ENCODE measurements around the gene FOXO1. TPM values are rescaled to one million over a fixed set of nuclear protein-coding genes. Genes with fewer than 3 reads are reported as not detected.

Gene FOXO1
- total RNA-seq, 4 donors from 2014 or later, result 43.6 to 75.9 (median 52.0) TPM

DNA sequence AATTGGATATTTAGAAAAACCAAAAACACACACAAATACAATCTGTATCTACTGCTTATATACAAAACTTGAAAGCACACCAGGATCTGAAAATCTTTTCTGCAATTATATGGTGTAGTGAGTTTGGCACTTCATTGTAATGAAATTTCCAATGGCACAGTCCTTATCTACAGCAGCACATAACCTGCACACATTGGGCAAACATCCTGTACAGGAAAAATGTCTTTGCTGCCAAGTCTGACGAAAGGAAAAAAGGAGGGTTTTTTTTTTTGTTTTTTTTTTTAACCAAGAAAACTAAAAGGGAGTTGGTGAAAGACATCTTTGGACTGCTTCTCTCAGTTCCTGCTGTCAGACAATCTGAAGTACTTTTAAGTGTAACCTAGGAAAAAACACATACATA is 107.8 kb downstream of the FOXO1 start:
- 24 to 26% methylated on average over 1 of the region's 1 CpG for WGBS, 2 donors
- no peak for DNase-seq (ENCODE audit: low spot score in 2 of 2)

DNA sequence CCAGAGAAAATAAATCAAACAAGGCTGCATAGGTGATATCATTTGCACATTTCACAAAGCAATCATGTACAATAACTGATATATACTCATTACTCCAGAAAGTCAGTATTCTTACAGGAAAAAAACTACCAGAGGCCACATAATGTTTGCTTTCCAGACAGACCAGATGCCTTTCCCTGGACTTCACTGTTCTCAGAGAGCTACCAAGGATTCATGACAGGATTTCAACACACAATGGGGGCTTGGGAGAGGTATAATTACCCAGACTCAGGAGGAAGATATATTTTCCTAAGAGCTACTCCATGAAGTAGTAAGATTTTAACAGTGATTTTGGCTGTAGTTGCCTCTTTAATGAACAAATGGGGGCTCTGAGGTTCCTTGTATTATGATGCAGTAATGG is 110.0 kb downstream of the FOXO1 start:
- DNase-seq (ENCODE audit: low spot score in 2 of 2), result no peak
- intact Hi-C loops (cut with DNase I; ENCODE audit: low total_unique reads), result no loop called here
- no peak overlapping the region for H3K4me3 ChIP-seq (ENCODE audit: low read depth, poor library complexity, severe bottlenecking)
- TF ChIP-seq CTCF (IDR thresholded peaks at IDR 0.05) (no peak), POLR2A (IDR thresholded peaks at IDR 0.05) (no peak)

More for the DNA sequence above, 107.8 kb downstream of the FOXO1 start:
- intact Hi-C loops (cut with DNase I; ENCODE audit: low total_unique reads), result no loop called here
- H3K4me3 ChIP-seq (ENCODE audit: low read depth, poor library complexity, severe bottlenecking), result no peak overlapping the region
- TF ChIP-seq CTCF (IDR thresholded peaks at IDR 0.05) (no peak), POLR2A (IDR thresholded peaks at IDR 0.05) (no peak)

GRCh38 chr13:40553356-40553755 is 113.1 kb downstream of the FOXO1 start:
- WGBS, 2 donors, result 72 to 84% methylated on average over 3 of the region's 3 CpGs
- DNase-seq (ENCODE audit: low spot score in 2 of 2), result no peak
- intact Hi-C loops (cut with DNase I; ENCODE audit: low total_unique reads), result no loop called here
- H3K4me3 ChIP-seq (ENCODE audit: low read depth, poor library complexity, severe bottlenecking), result no peak overlapping the region
- no peak for TF ChIP-seq POLR2A (IDR thresholded peaks at IDR 0.05)
- TF ChIP-seq CTCF (IDR thresholded peaks at IDR 0.05), result no peak

GRCh38 chr13:40552895-40553294 is 113.5 kb downstream of the FOXO1 start:
- no peak for TF ChIP-seq CTCF (IDR thresholded peaks at IDR 0.05)
- TF ChIP-seq POLR2A (IDR thresholded peaks at IDR 0.05), result no peak
- DNase-seq (ENCODE audit: low spot score in 2 of 2), result no peak
- 92 to 95% methylated on average over 6 of the region's 6 CpGs for WGBS, 2 donors
- no peak overlapping the region for H3K4me3 ChIP-seq (ENCODE audit: low read depth, poor library complexity, severe bottlenecking)
- intact Hi-C loops (cut with DNase I; ENCODE audit: low total_unique reads), result no loop called here

DNA sequence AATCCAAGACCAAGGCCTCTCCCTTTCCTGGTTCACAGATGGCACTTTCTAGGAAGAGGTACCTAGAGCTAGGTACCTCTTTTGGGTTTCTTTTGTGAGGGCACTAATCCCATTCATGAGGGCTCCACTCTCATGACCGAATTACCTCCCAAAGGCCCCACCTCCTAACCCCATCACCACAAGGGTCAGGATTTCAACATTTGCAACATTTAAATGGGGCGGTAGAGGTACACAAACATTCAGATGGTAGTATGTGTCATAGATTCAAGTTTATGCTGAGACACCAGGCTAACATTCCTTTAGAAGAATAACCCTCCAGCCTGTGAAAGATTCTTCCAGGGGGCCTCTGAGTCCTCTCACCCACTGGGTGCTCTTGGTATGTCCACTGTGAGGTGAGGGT is 116.3 kb downstream of the FOXO1 start:
- TF ChIP-seq CTCF (IDR thresholded peaks at IDR 0.05) (no peak), POLR2A (IDR thresholded peaks at IDR 0.05) (no peak)
- no peak for DNase-seq (ENCODE audit: low spot score in 2 of 2)
- H3K4me3 ChIP-seq (ENCODE audit: low read depth, poor library complexity, severe bottlenecking), result no peak overlapping the region
- intact Hi-C loops (cut with DNase I; ENCODE audit: low total_unique reads), result no loop called here
- WGBS, 2 donors, result 95 to 97% methylated on average over 2 of the region's 2 CpGs

DNA sequence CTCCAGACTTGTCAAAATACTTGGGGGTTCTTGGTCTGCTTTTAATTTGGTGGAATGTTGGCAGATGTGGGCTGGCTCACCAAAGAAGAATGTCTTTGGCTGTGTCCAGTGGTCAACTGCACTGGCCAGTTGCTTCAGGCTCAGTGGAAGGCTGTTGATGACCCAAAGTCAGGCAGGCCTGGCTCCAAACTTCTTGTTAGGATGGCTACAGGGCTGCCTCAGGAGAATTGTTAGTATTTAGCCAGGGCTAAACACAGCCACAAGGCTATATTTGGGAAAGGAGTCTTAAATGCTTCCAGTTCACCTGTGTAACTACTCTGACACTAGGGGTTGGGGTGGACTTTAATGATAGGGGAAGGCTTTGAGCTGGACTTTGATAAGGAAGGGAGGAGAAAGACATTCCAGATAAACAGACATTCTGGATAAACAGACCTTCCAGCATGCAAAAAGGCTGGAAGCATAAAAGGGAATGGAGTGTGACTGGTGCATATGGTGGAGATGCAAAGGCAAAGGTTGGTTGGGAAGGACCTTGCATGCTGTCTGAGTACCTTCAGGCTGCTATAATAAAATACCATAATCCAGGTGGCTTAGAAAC is 116.8 kb downstream of the FOXO1 start:
- peak in 1 of 2 donors; percentile 64 for DNase-seq (ENCODE audit: low spot score in 2 of 2)
- no peak for TF ChIP-seq POLR2A (IDR thresholded peaks at IDR 0.05)
- no peak for TF ChIP-seq CTCF (IDR thresholded peaks at IDR 0.05)

More for the DNA sequence above, 116.8 kb downstream of the FOXO1 start:
- intact Hi-C loops (cut with DNase I; ENCODE audit: low total_unique reads), result no loop called here
- H3K4me3 ChIP-seq (ENCODE audit: low read depth, poor library complexity, severe bottlenecking), result no peak overlapping the region

All from lower leg skin (tissue), 4 donors.